HG03025 (cell line): ENCODE results near the gene MYOM3.

Experiments used
- ATAC-seq: cut with Tn5 transposase; IDR thresholded peaks from one replicate; pipeline ENCODE4 v1.9.1; 2021; ENCODE audit warnings: mild to moderate bottlenecking, moderate library complexity; ENCODE audit not compliant: unreplicated experiment, low FRiP score

The MYOM3 gene

DNA sequence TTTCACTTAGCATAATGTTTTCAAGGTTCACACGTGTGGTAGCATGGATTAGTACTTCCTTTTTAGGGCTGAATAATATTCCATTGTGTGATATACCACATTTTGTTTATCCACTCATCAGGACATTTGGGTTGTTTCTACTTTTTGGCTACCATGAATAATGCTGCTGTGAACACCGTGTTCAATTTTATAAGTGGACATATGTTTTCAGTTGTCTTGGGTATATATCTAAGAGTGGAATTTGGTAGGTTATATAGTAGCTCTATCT, 27.2 kb upstream of the MYOM3 start:
- no peak for ATAC-seq

GRCh38 chr1:24138476-24139221, 26.7 kb upstream of the MYOM3 start:
- ATAC-seq = no peak

DNA sequence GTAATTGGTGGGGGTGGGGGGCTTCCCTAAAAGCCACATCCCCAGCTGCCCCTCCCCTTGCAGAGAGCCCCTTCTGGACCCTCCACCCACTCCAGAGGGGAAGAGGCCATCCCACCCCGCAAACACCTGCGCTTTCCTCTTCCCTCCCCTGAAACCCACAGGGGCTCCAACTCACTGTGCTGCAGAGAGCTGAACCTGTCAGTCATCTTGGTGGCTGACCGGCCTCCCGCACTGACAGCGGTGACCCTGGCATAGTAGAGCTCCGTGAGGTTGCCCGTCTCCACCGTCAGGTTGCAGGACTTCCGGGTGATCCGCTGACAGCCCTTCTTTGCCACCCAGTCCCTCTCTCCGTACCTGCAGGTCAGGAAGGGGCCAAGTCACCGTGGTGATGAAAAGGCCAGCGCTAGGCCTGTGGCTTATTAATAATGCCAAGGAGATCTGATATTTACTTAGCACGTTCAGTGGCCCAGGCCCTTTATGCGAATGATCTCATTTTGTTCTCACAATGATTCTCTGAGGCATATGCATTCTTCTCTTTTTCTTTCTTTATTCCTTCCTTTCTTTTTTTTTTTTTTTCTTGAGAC, 25.1 kb upstream of the MYOM3 start:
- no peak for ATAC-seq

- no peak for ATAC-seq
These were observed 22.4 kb upstream of the MYOM3 start for GRCh38 chr1:24134376-24134775.

DNA sequence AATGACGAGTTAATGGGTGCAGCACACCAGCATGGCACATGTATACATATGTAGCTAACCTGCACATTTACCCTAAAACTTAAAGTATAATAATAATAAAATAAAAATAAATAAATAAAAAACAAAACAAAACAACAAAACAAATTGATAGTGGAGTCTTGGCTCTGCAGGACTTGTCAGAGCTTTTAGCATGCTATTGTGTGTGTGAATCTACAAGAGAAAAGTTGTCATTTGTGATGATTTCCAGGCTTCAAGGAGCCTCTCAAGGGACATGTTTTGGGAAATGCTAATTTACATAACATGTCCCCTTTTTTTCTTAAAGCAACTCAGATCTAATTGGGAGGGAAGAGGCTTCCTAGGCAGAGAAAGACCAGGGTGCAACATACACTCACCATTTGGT, 21.9 kb upstream of the MYOM3 start:
- ATAC-seq = no peak

DNA sequence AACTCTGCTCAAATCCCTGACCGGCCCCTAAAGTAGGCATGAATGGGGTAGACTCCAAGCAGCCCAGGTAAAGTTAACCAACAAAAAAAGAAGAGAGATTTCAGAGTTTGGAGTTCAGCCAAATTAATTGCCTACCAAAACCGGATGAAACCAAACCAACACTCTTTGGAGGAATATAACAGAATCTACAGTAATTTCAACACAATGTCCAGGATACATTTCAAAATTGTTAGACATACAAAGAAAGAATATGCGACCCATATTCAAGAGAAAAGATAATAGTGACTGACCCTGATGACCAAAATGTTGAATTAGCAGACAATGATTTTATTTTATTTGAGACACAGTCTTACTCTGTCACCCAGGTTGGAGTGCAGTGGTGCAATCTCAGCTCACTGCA, 18.4 kb upstream of the MYOM3 start:
- ATAC-seq = no peak

DNA sequence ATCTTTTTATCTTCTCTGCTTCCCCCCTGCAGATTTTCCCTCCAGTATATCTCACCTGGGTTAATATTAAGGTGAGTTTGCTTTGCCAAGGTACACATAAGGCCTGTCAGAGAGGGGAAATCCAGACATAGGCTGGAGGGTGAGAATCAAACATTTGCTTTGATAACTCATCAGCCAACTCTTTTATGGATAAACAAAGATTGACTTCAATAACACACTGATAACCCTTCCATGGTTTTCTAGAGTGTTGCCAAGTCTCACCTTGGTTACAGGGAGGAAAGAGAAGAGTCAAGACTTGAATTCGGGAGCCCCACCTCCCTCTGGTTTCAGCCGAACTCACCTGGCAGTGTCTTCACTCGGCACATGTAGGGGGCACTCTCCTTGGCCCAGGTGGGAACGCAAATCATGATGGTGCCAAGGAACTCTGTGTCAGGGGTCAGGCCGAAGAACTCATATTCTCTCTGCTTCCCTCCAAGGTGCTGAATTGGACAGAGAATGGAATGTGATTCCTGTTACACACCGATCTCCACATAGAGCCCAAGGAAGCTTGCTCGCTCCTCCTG, 15.9 kb upstream of the MYOM3 start:
- no peak for ATAC-seq

DNA sequence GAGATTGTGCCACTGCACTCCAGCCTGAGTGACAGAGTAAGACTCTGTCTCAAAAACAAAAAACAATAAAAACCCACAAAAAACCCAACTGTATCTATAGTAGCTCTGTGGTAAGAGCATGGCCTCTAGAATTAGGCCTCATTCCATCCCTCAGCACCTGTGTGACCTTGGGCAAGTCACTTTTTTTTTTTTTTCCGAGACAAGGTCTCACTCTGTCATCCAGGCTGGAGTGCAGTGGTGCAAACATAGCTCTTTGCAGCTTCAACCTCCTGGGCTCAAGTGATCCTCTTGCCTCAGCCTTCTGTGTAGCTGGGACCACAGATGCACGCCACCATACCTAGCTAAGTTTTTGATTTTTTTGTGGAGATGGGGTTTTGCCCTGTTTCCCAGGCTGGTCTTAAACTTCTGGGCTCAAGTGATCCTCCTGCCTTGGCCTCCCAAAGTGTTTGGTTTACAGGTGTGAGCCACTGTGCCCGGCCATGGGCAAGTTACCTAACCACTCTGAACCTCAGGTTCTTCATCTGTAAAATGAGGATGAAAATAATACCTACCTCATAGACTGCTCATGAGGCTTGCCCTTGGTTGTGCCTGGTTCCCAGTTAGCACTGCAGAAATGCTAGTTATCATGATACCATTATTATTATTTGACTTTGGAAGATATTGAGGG, 15.3 kb upstream of the MYOM3 start:
- ATAC-seq = no peak

DNA sequence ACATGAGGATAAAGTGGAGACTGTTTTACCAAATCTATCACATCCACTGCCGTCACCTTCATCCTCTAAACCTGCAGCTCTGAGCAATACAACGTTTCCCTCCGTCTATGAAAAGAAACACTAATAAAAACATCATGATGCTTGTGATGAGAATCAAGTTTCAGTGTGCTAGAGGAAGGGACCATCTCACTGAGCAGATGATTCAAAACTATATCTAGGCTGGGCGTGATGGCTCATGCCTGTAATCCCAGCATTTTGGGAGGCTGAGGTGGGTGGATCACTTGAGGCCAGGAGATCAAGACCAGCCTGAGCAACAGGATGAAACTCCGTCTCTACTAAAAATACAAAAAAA, 14.7 kb upstream of the MYOM3 start:
- no peak for ATAC-seq

DNA sequence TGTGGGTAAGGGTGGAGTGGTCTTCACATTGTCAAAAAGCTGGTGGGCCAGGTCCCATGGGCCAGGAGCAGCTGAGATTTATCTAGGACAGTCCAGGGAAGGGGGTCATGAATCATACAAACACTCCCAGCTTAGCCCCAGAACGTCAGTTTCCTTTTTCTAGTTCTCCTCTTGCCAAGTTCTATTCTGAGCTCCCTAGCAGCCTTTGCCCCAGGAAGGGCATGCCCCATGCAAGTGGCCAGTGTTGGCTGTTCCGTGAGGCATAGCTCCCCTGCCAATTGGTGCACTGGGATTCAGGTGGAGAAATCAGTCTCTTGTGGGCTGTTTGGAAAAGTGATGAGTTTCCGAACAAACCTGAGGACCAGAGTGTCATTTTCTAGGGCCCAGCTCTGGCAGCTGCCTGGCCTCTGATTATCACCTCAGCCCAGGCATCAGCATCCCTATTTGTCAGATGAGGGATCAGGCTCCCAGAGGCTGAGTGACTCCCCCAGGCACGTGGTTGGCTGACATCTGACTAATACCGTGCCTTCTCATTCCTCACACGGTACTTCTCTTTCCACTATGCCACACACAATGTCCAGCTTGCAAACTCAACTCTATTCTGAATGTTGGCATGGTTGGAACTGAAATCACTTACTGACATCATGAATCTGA, 14.2 kb upstream of the MYOM3 start:
- no peak for ATAC-seq

DNA sequence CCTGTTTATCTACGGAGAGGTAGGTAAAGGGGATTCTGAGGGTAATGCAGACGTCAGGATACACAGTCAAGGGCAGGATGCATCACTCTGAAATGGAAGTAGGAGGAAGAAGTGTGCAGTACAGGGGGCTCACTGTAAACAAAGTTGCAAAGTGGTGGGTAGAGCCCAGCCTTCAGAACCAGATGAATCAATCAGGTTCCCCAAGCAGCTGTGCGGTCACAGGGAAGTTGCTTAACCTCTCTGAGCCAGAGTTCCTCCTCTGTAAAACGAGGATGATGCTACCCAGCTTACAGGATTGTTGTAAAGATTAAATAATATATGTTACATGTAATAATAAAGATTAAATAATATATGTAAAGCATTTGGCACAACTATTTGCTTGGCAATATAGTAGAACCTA, 13.5 kb upstream of the MYOM3 start:
- ATAC-seq = no peak

DNA sequence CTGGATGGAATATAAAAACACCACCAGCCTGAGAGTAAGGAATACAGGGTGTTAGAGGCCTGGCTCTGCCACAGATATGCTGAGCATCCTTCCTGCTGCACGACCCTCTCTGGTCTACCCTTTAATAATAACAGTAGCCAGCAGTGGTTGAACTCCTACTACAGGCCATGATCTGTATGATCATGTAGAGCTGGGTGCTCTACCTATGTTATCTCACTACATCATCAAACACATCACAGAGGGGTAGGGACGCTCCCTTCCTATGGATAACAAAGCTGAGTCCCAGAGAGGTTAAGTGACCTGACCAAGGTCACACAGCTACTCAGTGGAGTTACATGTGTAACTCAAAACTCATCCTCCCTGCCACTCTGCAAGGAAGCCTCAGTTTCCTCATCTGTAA, 13.0 kb upstream of the MYOM3 start:
- no peak for ATAC-seq

- ATAC-seq = no peak
These were observed 11.7 kb upstream of the MYOM3 start for GRCh38 chr1:24123611-24124010.

GRCh38 chr1:24122776-24123175, 10.8 kb upstream of the MYOM3 start:
- ATAC-seq = no peak

DNA sequence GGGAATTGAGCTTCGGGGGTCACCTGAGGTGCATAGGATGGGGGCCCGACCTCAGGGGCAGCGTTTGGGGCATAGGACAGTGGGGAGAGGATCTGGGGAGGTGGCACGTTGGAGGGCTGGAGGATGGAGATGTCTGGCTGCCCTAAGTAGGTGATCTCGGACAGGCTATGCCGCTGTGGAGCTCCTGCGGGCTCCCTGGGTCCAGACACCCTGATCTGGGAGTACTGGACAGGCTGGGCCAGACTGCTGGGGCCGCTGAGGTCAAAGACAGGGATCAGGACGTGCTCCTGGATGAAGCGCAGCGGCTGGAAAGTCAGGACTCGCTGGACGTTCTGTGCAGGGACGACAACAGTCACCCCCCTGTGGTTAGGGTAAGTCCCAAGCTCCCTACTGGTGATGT, 9.5 kb upstream of the MYOM3 start:
- ATAC-seq = no peak

GRCh38 chr1:24120965-24121364, 9.0 kb upstream of the MYOM3 start:
- no peak for ATAC-seq

- ATAC-seq = no peak
These were observed 8.2 kb upstream of the MYOM3 start for GRCh38 chr1:24119859-24120756.

GRCh38 chr1:24119489-24119858, 7.5 kb upstream of the MYOM3 start:
- no peak for ATAC-seq

GRCh38 chr1:24118410-24119242, 6.7 kb upstream of the MYOM3 start:
- no peak for ATAC-seq
